Type B pancreatic cell (in vitro differentiated cells): ENCODE results near the gene RPS19BP1. TPM values are rescaled to one million over a fixed set of nuclear protein-coding genes. Genes with fewer than 3 reads are reported as not detected.
A peak's percentile ranks its signal among the peaks of the same experiment; 100 is the strongest.

ENCODE experiments used
- DNase-seq: peaks from one replicate; pipeline ENCODE4 v3.0.0; 2021; ENCODE audit warnings: mixed read lengths; ENCODE audit not compliant: unreplicated experiment; ENCODE audit errors: extremely low spot score
- H3K27ac Mint-ChIP-seq: 2 replicates; pipeline ENCODE4 v1.8.0; 2021; ENCODE audit warnings: mild to moderate bottlenecking, mixed read lengths
- H3K27me3 Mint-ChIP-seq: 2 replicates; pipeline ENCODE4 v1.8.0; 2021; ENCODE audit warnings: mixed read lengths
- H3K36me3 Mint-ChIP-seq: 2 replicates; pipeline ENCODE4 v1.8.0; 2021; ENCODE audit warnings: mixed read lengths
- H3K4me1 Mint-ChIP-seq: one replicate; pipeline ENCODE4 v1.8.0; 2021; ENCODE audit warnings: mixed read lengths; ENCODE audit not compliant: unreplicated experiment
- H3K4me3 Mint-ChIP-seq: 2 replicates; pipeline ENCODE4 v1.8.0; 2021; ENCODE audit warnings: mild to moderate bottlenecking, mixed read lengths
- H3K9me3 Mint-ChIP-seq: 2 replicates; pipeline ENCODE4 v1.8.0; 2021; ENCODE audit warnings: mixed read lengths
- total RNA-seq: library from RNA; stranded (reverse); gene quantifications from 2 replicates; pipeline ENCODE4 v1.2.1, GENCODE V29; 2021; ENCODE audit warnings: low replicate concordance
- TF ChIP-seq, protein P1 (sequence below): fragments of 200-600 bp; sonication (generic); conservative IDR thresholded peaks from 2 replicates; pipeline ENCODE4 v1.5.0; 2021; ENCODE audit warnings: antibody characterized with exemption, mild to moderate bottlenecking

RPS19BP1 gene
- total RNA-seq, 1 donor from 2014 or later, result 52.3 TPM

DNA sequence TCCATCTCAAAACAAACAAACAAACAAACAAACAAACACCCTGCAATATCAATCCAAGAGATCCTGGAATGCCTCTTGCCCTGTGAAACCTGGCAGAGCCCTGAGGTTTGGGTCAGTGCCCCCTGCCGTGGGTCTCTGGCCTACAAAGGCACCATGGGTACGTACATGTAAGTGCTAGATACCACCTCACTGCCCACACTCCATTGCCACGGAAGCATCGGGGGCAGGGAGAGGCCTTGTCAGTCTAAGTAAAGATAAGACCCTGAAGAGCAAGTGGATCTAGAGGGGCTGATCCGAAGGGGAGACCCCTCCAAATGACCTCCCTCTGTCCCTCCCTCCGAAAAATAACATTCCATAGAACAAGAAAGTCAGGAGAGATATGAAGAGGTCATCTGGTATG lies 32.4 kb downstream of the RPS19BP1 start:
- Mint-ChIP-seq H3K4me1 (peaks cover 39% of the 10 kb centered on the region), H3K36me3 (no peaks in the 10 kb centered on the region), H3K27me3 (no peaks in the 10 kb centered on the region), H3K27ac (no peak overlapping the region), H3K9me3 (no peaks in the 10 kb centered on the region), H3K4me3 (peak overlapping the region; percentile 49)
- DNase-seq, result no peak
- TF ChIP-seq, protein P1, sequence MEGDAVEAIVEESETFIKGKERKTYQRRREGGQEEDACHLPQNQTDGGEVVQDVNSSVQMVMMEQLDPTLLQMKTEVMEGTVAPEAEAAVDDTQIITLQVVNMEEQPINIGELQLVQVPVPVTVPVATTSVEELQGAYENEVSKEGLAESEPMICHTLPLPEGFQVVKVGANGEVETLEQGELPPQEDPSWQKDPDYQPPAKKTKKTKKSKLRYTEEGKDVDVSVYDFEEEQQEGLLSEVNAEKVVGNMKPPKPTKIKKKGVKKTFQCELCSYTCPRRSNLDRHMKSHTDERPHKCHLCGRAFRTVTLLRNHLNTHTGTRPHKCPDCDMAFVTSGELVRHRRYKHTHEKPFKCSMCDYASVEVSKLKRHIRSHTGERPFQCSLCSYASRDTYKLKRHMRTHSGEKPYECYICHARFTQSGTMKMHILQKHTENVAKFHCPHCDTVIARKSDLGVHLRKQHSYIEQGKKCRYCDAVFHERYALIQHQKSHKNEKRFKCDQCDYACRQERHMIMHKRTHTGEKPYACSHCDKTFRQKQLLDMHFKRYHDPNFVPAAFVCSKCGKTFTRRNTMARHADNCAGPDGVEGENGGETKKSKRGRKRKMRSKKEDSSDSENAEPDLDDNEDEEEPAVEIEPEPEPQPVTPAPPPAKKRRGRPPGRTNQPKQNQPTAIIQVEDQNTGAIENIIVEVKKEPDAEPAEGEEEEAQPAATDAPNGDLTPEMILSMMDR, result no peak

DNA sequence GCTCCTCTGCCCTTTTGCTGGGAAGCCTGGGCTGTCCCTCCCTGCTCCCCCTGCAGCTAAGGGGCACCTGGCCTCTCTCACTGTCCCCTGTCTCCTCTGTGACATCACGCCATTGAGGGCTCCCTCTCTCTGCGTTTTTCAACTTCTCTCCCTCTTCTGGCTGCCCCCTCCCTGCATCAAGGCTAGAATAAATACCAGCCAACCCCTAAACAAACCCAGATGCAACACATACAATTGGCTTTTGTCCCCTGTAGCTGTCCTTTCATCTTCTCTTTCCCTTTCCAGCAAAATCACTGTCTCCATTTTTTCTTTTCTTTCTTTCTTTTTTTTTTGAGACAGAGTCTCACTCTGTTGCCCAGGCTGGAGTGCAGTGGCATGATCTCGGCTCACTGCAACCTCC lies 33.7 kb downstream of the RPS19BP1 start:
- peak overlapping the region; percentile 44 for H3K27ac Mint-ChIP-seq
- H3K4me3 Mint-ChIP-seq, result peak overlapping the region; percentile 32
- H3K36me3 Mint-ChIP-seq, result no peaks in the 10 kb centered on the region
- no peak for DNase-seq
- H3K9me3 Mint-ChIP-seq, result no peaks in the 10 kb centered on the region
- H3K4me1 Mint-ChIP-seq, result peaks cover 39% of the 10 kb centered on the region
- no peaks in the 10 kb centered on the region for H3K27me3 Mint-ChIP-seq
- TF ChIP-seq, protein P1, result no peak

DNA sequence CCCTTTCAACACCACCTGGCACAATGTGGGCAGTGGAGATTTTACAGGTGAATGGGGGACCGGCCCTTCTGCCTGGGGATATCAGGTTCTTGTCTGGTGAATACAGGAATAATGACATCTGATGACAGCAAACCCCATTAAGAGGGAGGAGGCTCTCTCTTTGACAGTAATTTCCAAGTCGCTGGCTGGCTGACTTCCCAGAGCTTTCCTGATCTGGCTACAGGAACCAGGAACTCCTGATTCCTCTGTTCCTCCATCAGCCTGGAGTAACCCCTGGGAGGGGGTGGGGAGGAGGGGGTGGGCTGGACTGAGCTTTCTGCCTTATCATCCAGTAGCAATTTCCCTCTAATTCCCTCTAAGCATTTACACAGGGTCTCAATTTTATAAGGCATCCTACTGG lies 34.2 kb downstream of the RPS19BP1 start:
- TF ChIP-seq, protein P1, result no peak
- Mint-ChIP-seq H3K36me3 (no peaks in the 10 kb centered on the region), H3K27ac (no peak overlapping the region), H3K9me3 (no peaks in the 10 kb centered on the region), H3K27me3 (no peaks in the 10 kb centered on the region), H3K4me1 (peaks cover 38% of the 10 kb centered on the region), H3K4me3 (no peak overlapping the region)
- DNase-seq, result no peak

DNA sequence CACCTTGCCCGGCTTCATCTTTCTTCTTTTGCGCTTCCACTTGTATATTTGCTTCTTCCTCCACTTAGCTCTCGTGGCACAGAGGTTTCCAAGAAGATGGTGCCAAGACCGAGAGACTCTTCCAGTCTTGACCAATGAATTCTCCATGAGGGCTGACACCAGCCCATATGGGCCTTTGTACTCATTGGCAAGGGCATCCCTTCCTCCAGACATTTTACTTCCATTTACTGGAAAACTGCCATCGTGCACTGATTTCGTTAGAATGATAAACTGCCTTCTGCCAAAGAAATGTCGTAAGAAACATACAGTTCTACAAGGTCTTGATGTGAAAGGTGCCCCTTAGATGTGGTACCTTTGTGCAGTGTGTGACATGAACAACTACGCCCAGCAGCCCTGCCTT lies 35.1 kb downstream of the RPS19BP1 start:
- no peak overlapping the region for H3K27ac Mint-ChIP-seq
- DNase-seq, result no peak
- peaks cover 34% of the 10 kb centered on the region for H3K4me1 Mint-ChIP-seq
- no peaks in the 10 kb centered on the region for H3K27me3 Mint-ChIP-seq
- H3K36me3 Mint-ChIP-seq, result no peaks in the 10 kb centered on the region
- no peak overlapping the region for H3K4me3 Mint-ChIP-seq
- TF ChIP-seq, protein P1, result no peak
- H3K9me3 Mint-ChIP-seq, result no peaks in the 10 kb centered on the region

DNA sequence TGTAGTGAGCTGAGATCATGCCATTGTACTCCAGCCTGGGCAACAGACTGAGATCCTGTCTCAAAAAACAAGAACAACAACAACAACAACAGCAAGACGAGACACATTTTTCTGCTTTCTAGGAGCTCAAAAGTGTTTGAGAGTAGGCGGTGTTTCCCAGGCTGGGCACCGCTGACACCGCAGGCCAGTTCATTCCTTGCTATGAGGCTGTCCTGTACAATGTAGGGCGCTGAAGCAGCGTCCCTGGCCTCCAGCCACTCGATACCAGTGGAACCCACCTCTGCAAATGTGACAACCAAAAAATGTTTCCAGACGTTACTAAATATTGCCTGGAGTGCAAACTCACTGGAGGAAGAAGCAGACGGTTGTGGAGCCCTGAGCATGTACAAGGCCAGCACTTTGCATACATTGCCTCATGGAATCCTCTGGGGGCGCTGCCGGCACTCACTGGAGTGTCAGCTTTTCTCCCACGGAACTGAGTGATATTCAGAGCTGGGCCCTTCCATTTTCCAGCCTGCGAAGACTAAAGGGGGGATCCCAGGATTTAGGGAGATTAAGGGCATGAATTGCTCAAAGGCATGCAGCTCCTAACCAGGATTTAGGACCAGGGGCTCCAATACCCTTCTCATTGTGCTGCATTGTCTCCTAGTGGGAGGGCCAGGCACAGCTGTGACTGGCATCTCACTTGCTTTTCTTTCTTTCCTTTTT lies 36.3 kb downstream of the RPS19BP1 start:
- no peaks in the 10 kb centered on the region for H3K36me3 Mint-ChIP-seq
- no peak for DNase-seq
- H3K9me3 Mint-ChIP-seq, result no peaks in the 10 kb centered on the region
- H3K27ac Mint-ChIP-seq, result peak overlapping the region; percentile 41
- TF ChIP-seq, protein P1, result peak; percentile 86
- peaks cover 24% of the 10 kb centered on the region for H3K4me1 Mint-ChIP-seq
- H3K27me3 Mint-ChIP-seq, result no peaks in the 10 kb centered on the region
- no peak overlapping the region for H3K4me3 Mint-ChIP-seq
